ENCODE measurements around the gene NLRP10.

The NLRP10 gene

GRCh38 chr11:7965386-7965785 is at the start of gene NLRP10:
NLRP10 (minus strand) TSS chr11:7965447; CDS start chr11:7963495, 1,952 bp downstream.
- Mint-ChIP-seq H3K4me3 (no peak within 1 kb of the TSS), H3K9me3 (no peaks in the 10 kb centered on the region), H3K27ac (no peak within 1 kb of the TSS), H3K36me3 (no peaks in the 10 kb centered on the region), H3K27me3 (peaks cover 7% of the 10 kb centered on the region), H3K4me1 (no peaks in the 10 kb centered on the region)
- CTCF ChIA-PET = no interaction called here
- DNase-seq = no peak

- peaks cover 64% of the 10 kb centered on the region for H3K27me3 Mint-ChIP-seq
- no peak overlapping the region for H3K4me3 Mint-ChIP-seq
- H3K27ac Mint-ChIP-seq = no peak overlapping the region
- H3K4me1 Mint-ChIP-seq = peaks cover 6% of the 10 kb centered on the region
- H3K36me3 Mint-ChIP-seq = no peaks in the 10 kb centered on the region
- H3K9me3 Mint-ChIP-seq = no peaks in the 10 kb centered on the region
- CTCF ChIA-PET = no interaction called here
- DNase-seq = no peak
Measured at GRCh38 chr11:8013833-8014232, 48.6 kb upstream of the NLRP10 start.

GRCh38 chr11:8011981-8012444 is 46.8 kb upstream of the NLRP10 start:
- no peak for DNase-seq
- Mint-ChIP-seq H3K27ac (no peak overlapping the region), H3K9me3 (no peaks in the 10 kb centered on the region), H3K36me3 (no peaks in the 10 kb centered on the region), H3K4me3 (no peak overlapping the region), H3K4me1 (no peaks in the 10 kb centered on the region), H3K27me3 (peaks cover 47% of the 10 kb centered on the region)
- CTCF ChIA-PET = interaction anchor here (1.6 to 7.9 kb wide), 2 partner anchors 21 to 82 kb away, joined by 8 to 217 read pairs; no protein-coding TSS in a partner anchor

GRCh38 chr11:8011371-8011770 is 46.1 kb upstream of the NLRP10 start:
- Mint-ChIP-seq H3K36me3 (no peaks in the 10 kb centered on the region), H3K9me3 (no peaks in the 10 kb centered on the region), H3K4me3 (no peak overlapping the region), H3K4me1 (no peaks in the 10 kb centered on the region), H3K27ac (no peak overlapping the region), H3K27me3 (peaks cover 41% of the 10 kb centered on the region)
- CTCF ChIA-PET = interaction anchor here (1.6 to 7.9 kb wide), 2 partner anchors 22 to 83 kb away, joined by 8 to 217 read pairs; no protein-coding TSS in a partner anchor
- no peak for DNase-seq

- DNase-seq = no peak
- CTCF ChIA-PET = interaction anchor here (0.9 to 7.9 kb wide), 2 partner anchors 23 to 84 kb away, joined by 3 to 217 read pairs; no protein-coding TSS in a partner anchor
- Mint-ChIP-seq H3K36me3 (no peaks in the 10 kb centered on the region), H3K9me3 (no peaks in the 10 kb centered on the region), H3K27ac (no peak overlapping the region), H3K4me1 (no peaks in the 10 kb centered on the region), H3K27me3 (peaks cover 25% of the 10 kb centered on the region), H3K4me3 (no peak overlapping the region)
Measured at GRCh38 chr11:8009856-8010255, 44.6 kb upstream of the NLRP10 start.

GRCh38 chr11:8008212-8008611 is 43.0 kb upstream of the NLRP10 start:
- Mint-ChIP-seq H3K4me3 (no peak overlapping the region), H3K4me1 (no peaks in the 10 kb centered on the region), H3K36me3 (no peaks in the 10 kb centered on the region), H3K27ac (no peak overlapping the region), H3K27me3 (peaks cover 13% of the 10 kb centered on the region), H3K9me3 (no peaks in the 10 kb centered on the region)
- CTCF ChIA-PET = interaction anchor here (1.0 to 7.9 kb wide), 3 partner anchors 8 to 86 kb away, joined by 4 to 217 read pairs (median 18); no protein-coding TSS in a partner anchor
- no peak for DNase-seq

GRCh38 chr11:8006349-8006977 is 41.2 kb upstream of the NLRP10 start:
- CTCF ChIA-PET = interaction anchor here (0.8 to 7.9 kb wide), 19 partner anchors 8 to 318 kb away, joined by 3 to 217 read pairs (median 5); partner anchors contain the start of genes EIF3F and LMO1
- Mint-ChIP-seq H3K27ac (no peak overlapping the region), H3K4me3 (no peak overlapping the region), H3K4me1 (no peaks in the 10 kb centered on the region), H3K27me3 (peaks cover 9% of the 10 kb centered on the region), H3K36me3 (no peaks in the 10 kb centered on the region), H3K9me3 (no peaks in the 10 kb centered on the region)
- peak; percentile 58 for DNase-seq

GRCh38 chr11:8005556-8005955 is 40.3 kb upstream of the NLRP10 start:
- no peaks in the 10 kb centered on the region for H3K36me3 Mint-ChIP-seq
- no peaks in the 10 kb centered on the region for H3K9me3 Mint-ChIP-seq
- CTCF ChIA-PET = interaction anchor here (0.9 to 7.9 kb wide), 12 partner anchors 9 to 89 kb away, joined by 4 to 217 read pairs (median 8); partner anchors contain the start of gene EIF3F
- H3K27ac Mint-ChIP-seq = no peak overlapping the region
- H3K4me3 Mint-ChIP-seq = no peak overlapping the region
- H3K27me3 Mint-ChIP-seq = peaks cover 8% of the 10 kb centered on the region
- H3K4me1 Mint-ChIP-seq = no peaks in the 10 kb centered on the region
- DNase-seq = no peak

GRCh38 chr11:8004008-8004407 is 38.8 kb upstream of the NLRP10 start:
- H3K27me3 Mint-ChIP-seq = peaks cover 3% of the 10 kb centered on the region
- no peak overlapping the region for H3K27ac Mint-ChIP-seq
- H3K4me3 Mint-ChIP-seq = no peak overlapping the region
- no peaks in the 10 kb centered on the region for H3K4me1 Mint-ChIP-seq
- peaks cover 8% of the 10 kb centered on the region for H3K36me3 Mint-ChIP-seq
- no peak for DNase-seq
- H3K9me3 Mint-ChIP-seq = no peaks in the 10 kb centered on the region
- CTCF ChIA-PET = no interaction called here

- DNase-seq = no peak
- no peak overlapping the region for H3K4me3 Mint-ChIP-seq
- peaks cover 10% of the 10 kb centered on the region for H3K36me3 Mint-ChIP-seq
- no peaks in the 10 kb centered on the region for H3K4me1 Mint-ChIP-seq
- no peaks in the 10 kb centered on the region for H3K9me3 Mint-ChIP-seq
- no peaks in the 10 kb centered on the region for H3K27me3 Mint-ChIP-seq
- H3K27ac Mint-ChIP-seq = no peak overlapping the region
- CTCF ChIA-PET = interaction anchor here (1.0 to 1.7 kb wide), 2 partner anchors 16 to 96 kb away, joined by 3 to 4 read pairs; partner anchors contain the start of gene EIF3F
Measured at GRCh38 chr11:8003187-8003586, 37.9 kb upstream of the NLRP10 start.

- Mint-ChIP-seq H3K36me3 (peaks cover 12% of the 10 kb centered on the region), H3K4me3 (no peak overlapping the region), H3K9me3 (no peaks in the 10 kb centered on the region), H3K4me1 (no peaks in the 10 kb centered on the region), H3K27me3 (no peaks in the 10 kb centered on the region), H3K27ac (no peak overlapping the region)
- CTCF ChIA-PET = interaction anchor here (1.0 to 1.7 kb wide), 2 partner anchors 16 to 97 kb away, joined by 3 to 4 read pairs; partner anchors contain the start of gene EIF3F
- no peak for DNase-seq
Measured at GRCh38 chr11:8002676-8003075, 37.4 kb upstream of the NLRP10 start.

- CTCF ChIA-PET = no interaction called here
- no peak overlapping the region for H3K4me3 Mint-ChIP-seq
- DNase-seq = no peak
- H3K9me3 Mint-ChIP-seq = no peaks in the 10 kb centered on the region
- peaks cover 34% of the 10 kb centered on the region for H3K36me3 Mint-ChIP-seq
- H3K27me3 Mint-ChIP-seq = no peaks in the 10 kb centered on the region
- no peak overlapping the region for H3K27ac Mint-ChIP-seq
- peaks cover 8% of the 10 kb centered on the region for H3K4me1 Mint-ChIP-seq
Measured at GRCh38 chr11:8000390-8000789, 35.1 kb upstream of the NLRP10 start.

- H3K9me3 Mint-ChIP-seq = no peaks in the 10 kb centered on the region
- no peak for DNase-seq
- H3K4me3 Mint-ChIP-seq = no peak overlapping the region
- H3K27ac Mint-ChIP-seq = no peak overlapping the region
- H3K4me1 Mint-ChIP-seq = peaks cover 14% of the 10 kb centered on the region
- H3K27me3 Mint-ChIP-seq = no peaks in the 10 kb centered on the region
- H3K36me3 Mint-ChIP-seq = peaks cover 40% of the 10 kb centered on the region
- CTCF ChIA-PET = interaction anchor here (0.8 kb wide), 1 partner anchor 13 kb away, joined by 3 read pairs; the partner anchor contains the start of gene EIF3F
Measured at GRCh38 chr11:7999795-8000194, 34.5 kb upstream of the NLRP10 start.

- CTCF ChIA-PET = no interaction called here
- Mint-ChIP-seq H3K4me1 (peaks cover 32% of the 10 kb centered on the region), H3K36me3 (peaks cover 59% of the 10 kb centered on the region), H3K4me3 (no peak overlapping the region), H3K27me3 (no peaks in the 10 kb centered on the region), H3K27ac (peak overlapping the region; percentile 66), H3K9me3 (no peaks in the 10 kb centered on the region)
- DNase-seq = no peak
Measured at GRCh38 chr11:7994581-7995278, 29.5 kb upstream of the NLRP10 start.
